Neural crest cell (in vitro differentiated cells): ENCODE data around the gene TNIP2. TPM values are rescaled to one million over a fixed set of nuclear protein-coding genes. Genes with fewer than 3 reads are reported as not detected.

Experiments
- DNase-seq: peaks from one replicate; pipeline ENCODE4 v3.0.0; 2021; ENCODE audit warnings: low read depth, mixed read lengths, low spot score
- H3K27ac Mint-ChIP-seq: one replicate; pipeline ENCODE4 v1.8.0; 2021; ENCODE audit warnings: mild to moderate bottlenecking, mixed read lengths; ENCODE audit not compliant: unreplicated experiment
- H3K27me3 Mint-ChIP-seq: 2 replicates; pipeline ENCODE4 v1.8.0; 2021; ENCODE audit warnings: low read depth, mild to moderate bottlenecking, mixed read lengths
- H3K36me3 Mint-ChIP-seq: 2 replicates; pipeline ENCODE4 v1.8.0; 2021; ENCODE audit warnings: low read depth, mild to moderate bottlenecking, mixed read lengths
- H3K4me1 Mint-ChIP-seq: 2 replicates; pipeline ENCODE4 v1.8.0; 2021; ENCODE audit warnings: mixed read lengths
- H3K4me3 Mint-ChIP-seq: one replicate; pipeline ENCODE4 v1.8.0; 2021; ENCODE audit warnings: mild to moderate bottlenecking, mixed read lengths
- H3K9me3 Mint-ChIP-seq: 2 replicates; pipeline ENCODE4 v1.8.0; 2021; ENCODE audit warnings: mixed read lengths
- total RNA-seq: library from RNA; stranded (reverse); gene quantifications from 2 replicates; pipeline ENCODE4 v1.2.1, GENCODE V29; 2021
- TF ChIP-seq, protein P1 (sequence below): fragments of 200-600 bp; sonication (generic); conservative IDR thresholded peaks from 2 replicates; pipeline ENCODE4 v1.5.0; 2021; ENCODE audit warnings: antibody characterized with exemption, mild to moderate bottlenecking

The TNIP2 gene
- total RNA-seq, 1 donor from 2014 or later: 25.1 TPM

DNA sequence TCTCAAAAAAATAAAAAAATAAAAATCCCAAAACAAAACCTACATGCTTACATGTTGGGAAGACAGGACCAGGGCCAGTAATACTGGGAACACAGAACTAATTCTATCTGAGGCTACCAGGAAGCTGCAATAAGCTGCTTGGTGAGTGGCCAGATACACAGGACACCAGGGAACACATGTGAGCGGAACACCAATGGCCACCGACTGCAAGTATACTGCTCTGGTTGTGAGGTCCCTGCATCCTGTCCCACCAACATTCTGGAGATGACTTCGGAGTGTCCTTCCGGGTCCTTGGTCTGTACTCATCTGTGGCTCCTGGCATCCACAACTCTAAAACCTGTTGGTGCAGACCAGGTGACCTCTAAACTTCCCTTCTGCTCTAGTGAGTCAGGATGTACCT lies 2.7 kb downstream of the TNIP2 start:
- no peaks in the 10 kb centered on the region for H3K36me3 Mint-ChIP-seq
- H3K27ac Mint-ChIP-seq: no peak overlapping the region
- peak overlapping the region; percentile 51 for H3K4me3 Mint-ChIP-seq
- peaks cover 3% of the 10 kb centered on the region for H3K27me3 Mint-ChIP-seq
- no peaks in the 10 kb centered on the region for H3K9me3 Mint-ChIP-seq
- TF ChIP-seq, protein P1, sequence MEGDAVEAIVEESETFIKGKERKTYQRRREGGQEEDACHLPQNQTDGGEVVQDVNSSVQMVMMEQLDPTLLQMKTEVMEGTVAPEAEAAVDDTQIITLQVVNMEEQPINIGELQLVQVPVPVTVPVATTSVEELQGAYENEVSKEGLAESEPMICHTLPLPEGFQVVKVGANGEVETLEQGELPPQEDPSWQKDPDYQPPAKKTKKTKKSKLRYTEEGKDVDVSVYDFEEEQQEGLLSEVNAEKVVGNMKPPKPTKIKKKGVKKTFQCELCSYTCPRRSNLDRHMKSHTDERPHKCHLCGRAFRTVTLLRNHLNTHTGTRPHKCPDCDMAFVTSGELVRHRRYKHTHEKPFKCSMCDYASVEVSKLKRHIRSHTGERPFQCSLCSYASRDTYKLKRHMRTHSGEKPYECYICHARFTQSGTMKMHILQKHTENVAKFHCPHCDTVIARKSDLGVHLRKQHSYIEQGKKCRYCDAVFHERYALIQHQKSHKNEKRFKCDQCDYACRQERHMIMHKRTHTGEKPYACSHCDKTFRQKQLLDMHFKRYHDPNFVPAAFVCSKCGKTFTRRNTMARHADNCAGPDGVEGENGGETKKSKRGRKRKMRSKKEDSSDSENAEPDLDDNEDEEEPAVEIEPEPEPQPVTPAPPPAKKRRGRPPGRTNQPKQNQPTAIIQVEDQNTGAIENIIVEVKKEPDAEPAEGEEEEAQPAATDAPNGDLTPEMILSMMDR: no peak
- no peak for DNase-seq
- H3K4me1 Mint-ChIP-seq: peaks cover 22% of the 10 kb centered on the region

DNA sequence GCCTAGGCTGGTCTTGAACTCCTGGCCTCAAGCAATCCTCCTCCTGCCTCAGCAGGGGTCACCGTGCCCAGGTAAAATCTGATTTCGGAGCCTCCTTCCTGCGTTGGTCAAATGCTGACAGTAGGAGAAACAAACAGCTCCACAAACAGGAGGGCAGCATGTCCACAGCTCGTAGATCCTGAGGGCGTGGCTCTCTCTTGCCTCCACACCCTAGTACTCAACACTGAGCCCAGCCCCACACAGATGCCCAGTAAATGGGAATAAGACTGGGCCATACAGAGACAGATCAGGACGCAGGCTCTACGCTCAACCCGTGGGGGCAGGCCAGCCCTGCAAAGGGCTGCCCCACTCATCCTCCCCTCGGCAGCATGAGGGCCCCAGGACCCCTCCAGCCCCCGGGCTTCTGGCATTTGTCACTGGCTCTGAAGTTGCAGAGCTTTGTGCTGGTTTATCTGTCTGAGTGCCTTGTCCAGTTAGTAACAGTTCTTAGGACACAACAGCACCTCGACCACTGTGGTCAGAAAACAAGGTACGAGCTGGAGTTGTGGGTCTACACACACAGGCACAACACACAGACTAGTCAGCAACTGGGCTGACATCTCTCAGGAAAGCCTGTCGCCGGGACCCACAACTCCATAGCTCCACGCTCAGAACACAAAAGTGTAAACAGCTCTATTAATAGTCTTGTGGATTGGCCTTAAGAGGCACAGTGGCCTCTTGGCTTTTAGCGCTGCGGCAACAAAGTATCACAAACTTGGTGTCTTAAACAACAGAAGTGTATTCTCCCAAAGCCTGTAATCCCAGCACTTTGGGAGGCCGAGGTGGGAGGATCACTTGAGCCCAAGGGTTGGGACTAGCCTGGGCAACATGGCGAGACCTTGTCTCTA lies 5.2 kb downstream of the TNIP2 start:
- no peak overlapping the region for H3K27ac Mint-ChIP-seq
- H3K36me3 Mint-ChIP-seq: peaks cover 4% of the 10 kb centered on the region
- H3K9me3 Mint-ChIP-seq: no peaks in the 10 kb centered on the region
- peaks cover 19% of the 10 kb centered on the region for H3K4me1 Mint-ChIP-seq
- TF ChIP-seq, protein P1: no peak
- no peak overlapping the region for H3K4me3 Mint-ChIP-seq
- no peak for DNase-seq
- no peaks in the 10 kb centered on the region for H3K27me3 Mint-ChIP-seq

DNA sequence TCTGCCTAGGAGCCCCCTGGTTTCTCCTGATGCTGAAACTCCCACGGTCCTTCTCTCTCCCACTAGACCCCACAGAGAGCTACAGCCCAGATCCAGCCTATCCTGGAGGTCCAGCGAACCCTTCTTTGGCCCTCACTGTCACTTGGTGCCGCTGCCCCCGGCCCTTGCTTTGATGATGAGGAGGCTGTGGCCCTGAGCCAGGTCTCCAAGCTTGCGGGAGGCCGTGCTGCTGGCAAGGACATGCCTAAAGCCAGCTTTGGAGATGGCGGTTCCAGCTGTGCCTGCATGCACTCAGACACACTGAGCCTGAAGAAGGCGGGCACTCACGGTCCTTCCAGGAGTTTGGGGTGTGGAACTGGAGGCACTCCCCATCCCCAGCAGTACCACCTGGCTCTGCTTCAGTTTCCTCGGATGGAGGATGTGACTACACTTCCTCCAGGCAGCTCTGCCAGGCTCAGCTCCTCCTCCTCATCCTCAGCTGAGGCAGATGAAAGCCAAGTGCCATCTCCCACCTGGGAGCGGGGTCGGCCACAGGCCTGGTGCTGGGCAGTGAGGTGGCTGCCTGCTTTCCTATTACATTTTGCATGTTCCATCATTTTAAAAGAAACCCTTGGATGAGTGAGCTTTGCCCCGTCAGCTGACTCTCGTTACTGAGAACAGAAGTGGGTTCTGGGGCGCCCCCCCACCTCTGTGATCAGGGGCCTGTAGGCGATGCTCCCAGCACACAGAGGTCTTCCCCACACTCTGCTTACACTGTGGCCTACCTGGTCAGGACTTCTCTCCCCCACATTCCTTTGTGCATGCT lies 9.0 kb downstream of the TNIP2 start:
- H3K27me3 Mint-ChIP-seq: no peaks in the 10 kb centered on the region
- peaks cover 6% of the 10 kb centered on the region for H3K36me3 Mint-ChIP-seq
- H3K27ac Mint-ChIP-seq: no peak overlapping the region
- H3K9me3 Mint-ChIP-seq: no peaks in the 10 kb centered on the region
- peaks cover 13% of the 10 kb centered on the region for H3K4me1 Mint-ChIP-seq
- no peak overlapping the region for H3K4me3 Mint-ChIP-seq
- TF ChIP-seq, protein P1: no peak
- DNase-seq: no peak

DNA sequence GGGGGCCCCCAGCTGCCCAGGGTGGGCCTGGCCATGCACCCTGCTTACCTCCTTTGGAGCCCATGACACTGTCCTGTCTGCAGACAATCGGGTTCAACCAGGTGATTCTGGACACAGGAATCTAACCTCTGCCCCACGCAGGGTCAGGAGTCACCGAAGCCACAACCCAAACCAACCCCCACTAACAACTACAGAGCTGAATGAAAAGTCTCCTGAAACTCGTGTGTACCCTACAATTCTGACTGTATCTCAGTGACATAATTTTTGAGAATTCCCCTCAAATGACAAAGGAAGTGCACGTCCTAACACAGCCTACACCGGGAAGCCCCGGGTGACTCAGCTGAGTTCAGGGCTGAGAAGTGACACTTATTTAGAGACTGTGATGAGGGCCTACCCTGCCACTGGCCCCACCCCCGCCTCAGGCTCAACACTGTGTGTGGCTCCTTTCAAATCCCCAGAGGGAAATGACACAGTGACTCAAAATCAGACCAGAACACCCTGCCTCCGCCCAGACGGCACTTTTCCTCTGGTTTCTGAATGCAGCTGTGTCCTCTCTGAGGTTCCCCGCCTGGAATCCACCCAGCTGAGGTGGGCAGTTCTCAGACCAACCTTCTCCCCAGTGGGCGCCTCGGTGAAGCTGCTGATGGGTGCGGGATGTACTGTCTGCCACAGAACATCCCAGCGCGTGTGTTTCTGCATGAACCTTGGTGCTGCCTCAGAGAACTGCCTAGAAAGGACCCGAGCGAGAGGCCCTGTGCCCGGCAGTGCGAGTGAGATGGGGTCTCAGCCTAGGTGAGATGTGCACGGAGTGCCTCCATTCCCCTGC lies 9.9 kb downstream of the TNIP2 start:
- DNase-seq: no peak
- peak overlapping the region; percentile 90 for H3K27ac Mint-ChIP-seq
- no peaks in the 10 kb centered on the region for H3K27me3 Mint-ChIP-seq
- peaks cover 11% of the 10 kb centered on the region for H3K36me3 Mint-ChIP-seq
- H3K9me3 Mint-ChIP-seq: no peaks in the 10 kb centered on the region
- H3K4me3 Mint-ChIP-seq: peak overlapping the region; percentile 6
- peaks cover 13% of the 10 kb centered on the region for H3K4me1 Mint-ChIP-seq
- TF ChIP-seq, protein P1: no peak

DNA sequence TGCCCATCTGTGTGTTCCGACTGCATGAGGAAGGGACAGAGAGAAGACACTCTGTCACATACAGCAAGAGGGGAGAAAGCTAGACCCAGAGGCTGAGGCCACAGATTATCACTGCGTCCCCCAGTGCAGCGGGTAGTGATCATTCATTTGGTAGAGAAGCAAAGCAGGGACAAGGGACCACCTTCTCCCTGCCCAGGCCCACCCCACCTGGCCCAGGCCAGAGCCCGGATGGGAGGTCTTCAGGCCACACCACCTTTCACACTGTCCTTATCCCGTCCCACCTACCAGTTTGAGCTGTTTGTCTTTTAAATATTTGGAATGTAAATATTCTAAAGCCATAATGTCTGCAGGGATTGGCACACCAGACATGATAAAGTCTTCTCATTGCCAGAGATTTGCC lies 10.6 kb downstream of the TNIP2 start:
- H3K4me1 Mint-ChIP-seq: peaks cover 17% of the 10 kb centered on the region
- peaks cover 16% of the 10 kb centered on the region for H3K36me3 Mint-ChIP-seq
- H3K4me3 Mint-ChIP-seq: no peak overlapping the region
- H3K27me3 Mint-ChIP-seq: no peaks in the 10 kb centered on the region
- no peaks in the 10 kb centered on the region for H3K9me3 Mint-ChIP-seq
- TF ChIP-seq, protein P1: no peak
- DNase-seq: no peak
- H3K27ac Mint-ChIP-seq: no peak overlapping the region
